ENCODE results near the gene SCYL1.

GRCh38 chr11:65538915-65539743 is 14.2 kb downstream of the SCYL1 start:
- TF ChIP-seq CTCF (IDR thresholded peaks at IDR 0.05) (no peak), POLR2A (IDR thresholded peaks at IDR 0.05) (no peak)
